PFSK-1 (cell line): ENCODE data around the gene CES2.

ENCODE experiments used
- FOXP2 ChIP-seq: optimal IDR thresholded peaks from 2 replicates; pipeline ENCODE3; 2011; ENCODE audit warnings: borderline replicate concordance, control low read depth, inconsistent platforms; ENCODE audit not compliant: insufficient read depth; ENCODE audit errors: extremely low read length, extremely low read depth
- POLR2AphosphoS5 ChIP-seq: IDR thresholded peaks from 2 replicates; pipeline ENCODE4 v1.6.1; 2012; ENCODE audit warnings: low read depth, mild to moderate bottlenecking, control low read depth, low read length, moderate library complexity
- REST ChIP-seq, 2 experiments: IDR thresholded peaks; 2 replicates each; pipeline versions ENCODE4 v1.6.1 to v1.8.0; 2011 to 2012; ENCODE audit warnings: low read depth in 2 of 2, low read length in 2 of 2, control low read depth in 1 of 2, inconsistent platforms in 1 of 2, mild to moderate bottlenecking in 1 of 2, moderate library complexity in 1 of 2; ENCODE audit not compliant: insufficient read depth in 1 of 2
- SIN3A ChIP-seq: IDR thresholded peaks from 2 replicates; pipeline ENCODE4 v1.6.1; 2012; ENCODE audit warnings: mild to moderate bottlenecking, low read length, moderate library complexity, borderline replicate concordance; ENCODE audit not compliant: insufficient read depth
- TAF1 ChIP-seq: IDR thresholded peaks from 2 replicates; pipeline ENCODE4 v1.6.1; 2012; ENCODE audit warnings: low read length, control low read depth, borderline replicate concordance; ENCODE audit not compliant: insufficient read depth

The CES2 gene

DNA sequence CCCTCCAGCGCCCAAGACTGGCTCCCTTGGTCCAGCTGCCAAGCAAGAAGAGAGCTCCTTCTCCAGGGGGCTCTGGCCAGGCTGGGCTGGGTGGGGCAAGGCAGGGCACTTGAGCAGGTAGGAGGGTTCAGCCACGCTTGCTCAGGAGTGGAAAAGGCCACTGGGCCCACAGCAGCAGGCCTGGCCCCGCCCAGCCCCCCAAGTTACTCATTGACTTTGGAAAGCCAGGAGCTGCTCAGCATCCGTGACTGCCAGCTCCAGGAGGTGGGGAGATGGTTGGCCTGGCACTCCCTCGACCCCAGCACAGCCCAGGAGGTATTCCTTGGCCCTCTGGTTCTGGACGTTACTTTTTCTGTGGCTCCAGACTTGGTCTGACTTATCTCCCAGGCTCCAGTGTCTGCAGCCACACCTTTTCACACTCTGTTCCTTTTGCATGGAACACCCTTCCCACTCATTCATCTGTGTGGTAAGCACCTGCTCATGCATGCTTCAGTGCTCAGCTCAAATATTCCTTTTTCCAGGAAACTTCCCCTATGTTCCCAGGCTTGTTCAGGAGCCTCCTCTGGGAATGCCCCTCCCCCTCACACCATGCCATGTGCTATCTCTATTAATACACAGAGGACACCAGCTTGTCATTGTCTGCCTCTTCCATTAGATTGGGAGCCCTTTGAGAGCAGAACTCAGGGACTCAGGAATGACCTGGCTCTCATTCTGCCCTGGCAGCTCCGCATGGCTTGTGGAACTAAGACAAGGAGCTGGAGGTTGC, 16.3 kb upstream of the CES2 start, which contains the start of gene CDH16:
TSS of gene CDH16 (minus strand) at position 83 of the 766 bp plus-strand sequence. CDS start 820 bp downstream, outside the sequence.
- no peak for TF ChIP-seq FOXP2
- no peak for TF ChIP-seq TAF1
- TF ChIP-seq POLR2AphosphoS5: no peak
- no peak for TF ChIP-seq REST (IDR thresholded peaks at IDR 0.05; ENCODE audit: insufficient read depth in 1 of 2, low read depth in 2 of 2, low read length in 2 of 2)
- no peak for TF ChIP-seq SIN3A

DNA sequence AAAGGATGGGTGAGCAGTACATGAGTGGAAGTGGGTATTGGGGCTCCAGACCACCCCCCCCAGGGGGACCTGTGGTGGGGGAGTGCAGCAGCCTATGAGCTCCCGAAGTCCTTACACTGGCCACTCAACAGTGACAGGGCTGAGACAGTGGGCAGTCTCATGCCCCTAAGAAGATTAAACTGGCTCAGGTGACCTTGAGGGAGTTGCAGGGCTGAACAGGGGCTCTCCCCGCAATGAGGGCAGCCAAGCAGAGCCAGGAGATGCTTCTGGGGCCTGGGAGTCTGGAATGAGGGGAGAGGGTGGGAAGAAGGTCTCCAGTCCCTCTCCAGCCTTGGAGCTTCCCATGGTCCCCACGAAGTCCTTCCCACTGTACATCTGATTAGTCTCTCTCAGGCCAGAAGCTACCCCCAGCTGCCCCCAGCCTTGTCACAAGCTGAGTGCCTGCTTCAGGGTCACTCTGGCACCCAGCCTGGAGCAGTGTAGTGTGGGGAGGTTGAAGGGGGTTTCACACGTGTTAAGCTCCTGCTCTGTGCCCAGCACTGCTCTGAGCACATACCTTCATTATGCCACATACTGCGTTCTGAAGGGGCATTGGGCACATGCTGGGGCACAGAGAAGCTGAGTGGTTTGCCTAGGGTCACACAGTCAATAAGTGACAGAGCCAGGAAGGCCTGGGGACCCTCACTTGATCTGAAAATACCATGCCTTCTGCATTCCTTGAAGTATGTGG, 15.6 kb upstream of the CES2 start:
- TF ChIP-seq TAF1: no peak
- TF ChIP-seq POLR2AphosphoS5: no peak
- TF ChIP-seq SIN3A: no peak
- no peak for TF ChIP-seq REST (IDR thresholded peaks at IDR 0.05; ENCODE audit: insufficient read depth in 1 of 2, low read depth in 2 of 2, low read length in 2 of 2)
- TF ChIP-seq FOXP2: no peak

- TF ChIP-seq FOXP2 (no peak), TAF1 (no peak), REST (IDR thresholded peaks at IDR 0.05; ENCODE audit: insufficient read depth in 1 of 2, low read depth in 2 of 2, low read length in 2 of 2) (no peak), POLR2AphosphoS5 (no peak)
Measured at GRCh38 chr16:66920299-66920590, 15.1 kb upstream of the CES2 start.

- TF ChIP-seq FOXP2 (no peak), REST (IDR thresholded peaks at IDR 0.05; ENCODE audit: insufficient read depth in 1 of 2, low read depth in 2 of 2, low read length in 2 of 2) (no peak), POLR2AphosphoS5 (no peak), TAF1 (no peak), SIN3A (no peak)
Measured at GRCh38 chr16:66920924-66921680, 14.2 kb upstream of the CES2 start.
